ENCODE measurements around the gene LINS1.

DNA sequence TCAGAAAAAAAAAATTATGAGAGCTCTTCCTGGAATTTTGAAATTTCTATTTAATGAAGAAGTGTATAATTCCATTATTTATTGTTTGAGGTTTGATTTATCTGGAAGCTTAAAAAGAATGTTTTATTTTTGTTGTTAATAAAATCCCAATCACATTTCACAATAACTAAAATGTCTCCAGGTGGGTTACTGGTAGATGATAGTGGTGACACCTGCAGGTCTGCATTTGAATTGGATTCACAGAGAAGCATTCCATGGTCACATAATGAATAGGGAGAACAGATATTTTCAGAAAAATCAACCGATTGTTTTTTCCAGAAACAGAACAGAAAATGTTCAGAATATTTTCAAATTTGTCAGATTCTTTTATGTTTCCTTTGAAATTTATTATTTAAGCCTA, 48.7 kb upstream of the LINS1 start:
- TF ChIP-seq CTCF (IDR thresholded peaks at IDR 0.05 in 8 of 11, conservative IDR thresholded peaks at IDR 0.05 in 3 of 11) (no peak), POLR2AphosphoS5 (IDR thresholded peaks at IDR 0.05) (no peak)

Data from spleen (tissue), 7 donors.